Vagina (tissue), 2 donors: Measurements from ENCODE around the gene SULF2. TPM values are rescaled to one million over a fixed set of nuclear protein-coding genes. Genes with fewer than 3 reads are reported as not detected.

Experiments
- DNase-seq, 2 donors: peaks; one replicate each; pipeline ENCODE4 v3.0.0-alpha.2; 2017; ENCODE audit errors: extremely low spot score in 2 of 2
- H3K27ac ChIP-seq: fragments of 200-600 bp; sonication (generic); one replicate; pipeline ENCODE4 v1.5.1; 2019
- H3K27me3 ChIP-seq: fragments of 200-600 bp; sonication (generic); one replicate; pipeline ENCODE4 v1.5.1; 2019
- H3K36me3 ChIP-seq, 2 donors: fragments of 200-600 bp; sonication (generic); one replicate each; pipeline ENCODE4 v1.5.1; 2017 to 2019
- H3K4me1 ChIP-seq: fragments of 200-600 bp; sonication (generic); one replicate; pipeline ENCODE4 v1.5.1; 2019
- H3K4me3 ChIP-seq, 2 donors: fragments of 200-600 bp; sonication (generic); 1 replicate in 1 of 2; 2 replicates in 1 of 2; pipeline ENCODE4 v1.5.1; 2016 to 2019
- H3K9me3 ChIP-seq: fragments of 200-600 bp; sonication (generic); one replicate; pipeline ENCODE4 v1.5.1; 2019
- POLR2A ChIP-seq, 2 donors: fragments of 450-650 bp; IDR thresholded peaks; one replicate each; pipeline ENCODE4 v1.6.1; 2017; ENCODE audit warnings: antibody characterized with exemption in 2 of 2, mild to moderate bottlenecking in 2 of 2, moderate library complexity in 2 of 2
- POLR2AphosphoS5 ChIP-seq, 2 donors: sonication (generic); formaldehyde crosslinking; IDR thresholded peaks; one replicate each; pipeline ENCODE4 v1.9.0; 2017; ENCODE audit warnings: antibody characterized with exemption in 2 of 2, mild to moderate bottlenecking in 2 of 2, low read depth in 1 of 2; ENCODE audit not compliant: insufficient read depth in 1 of 2
- intact Hi-C: fragments of 100-400 bp; cut with DNase I; formaldehyde crosslinking; loops from one replicate; pipeline ENCODE4 v1.15.1; 2023
- total RNA-seq: library from RNA; depleted of rRNA; stranded (reverse); fragments of >200 nt; gene quantifications from one replicate; pipeline ENCODE4 v1.2.3, GENCODE V29; 2016
- TF ChIP-seq, protein P1 (sequence below), 3 experiments: fragments of 450-650 bp in 2 of 3; fragments of 200-600 bp in 1 of 3; sonication (generic) in 1 of 3; IDR thresholded peaks; one replicate each; pipeline ENCODE4 v1.5.1; 2017 to 2019; ENCODE audit warnings: antibody characterized with exemption in 3 of 3, mild to moderate bottlenecking in 2 of 3, moderate library complexity in 2 of 3

Gene SULF2
- total RNA-seq, 1 donor from 2014 or later: 157 TPM

GRCh38 chr20:47816487-47817451, 31.5 kb upstream of the SULF2 start:
- no peaks in the 10 kb centered on the region for H3K36me3 ChIP-seq
- no peak overlapping the region for H3K27ac ChIP-seq
- H3K9me3 ChIP-seq: no peaks in the 10 kb centered on the region
- TF ChIP-seq, protein P1, sequence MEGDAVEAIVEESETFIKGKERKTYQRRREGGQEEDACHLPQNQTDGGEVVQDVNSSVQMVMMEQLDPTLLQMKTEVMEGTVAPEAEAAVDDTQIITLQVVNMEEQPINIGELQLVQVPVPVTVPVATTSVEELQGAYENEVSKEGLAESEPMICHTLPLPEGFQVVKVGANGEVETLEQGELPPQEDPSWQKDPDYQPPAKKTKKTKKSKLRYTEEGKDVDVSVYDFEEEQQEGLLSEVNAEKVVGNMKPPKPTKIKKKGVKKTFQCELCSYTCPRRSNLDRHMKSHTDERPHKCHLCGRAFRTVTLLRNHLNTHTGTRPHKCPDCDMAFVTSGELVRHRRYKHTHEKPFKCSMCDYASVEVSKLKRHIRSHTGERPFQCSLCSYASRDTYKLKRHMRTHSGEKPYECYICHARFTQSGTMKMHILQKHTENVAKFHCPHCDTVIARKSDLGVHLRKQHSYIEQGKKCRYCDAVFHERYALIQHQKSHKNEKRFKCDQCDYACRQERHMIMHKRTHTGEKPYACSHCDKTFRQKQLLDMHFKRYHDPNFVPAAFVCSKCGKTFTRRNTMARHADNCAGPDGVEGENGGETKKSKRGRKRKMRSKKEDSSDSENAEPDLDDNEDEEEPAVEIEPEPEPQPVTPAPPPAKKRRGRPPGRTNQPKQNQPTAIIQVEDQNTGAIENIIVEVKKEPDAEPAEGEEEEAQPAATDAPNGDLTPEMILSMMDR (IDR thresholded peaks at IDR 0.05): no peak
- no peak for TF ChIP-seq POLR2A (IDR thresholded peaks at IDR 0.05)
- TF ChIP-seq POLR2AphosphoS5 (IDR thresholded peaks at IDR 0.05; ENCODE audit: insufficient read depth in 1 of 2, low read depth in 1 of 2): no peak
- no peak for DNase-seq
- H3K4me1 ChIP-seq: no peaks in the 10 kb centered on the region
- H3K4me3 ChIP-seq: no peak overlapping the region
- intact Hi-C loops: no loop called here
- no peaks in the 10 kb centered on the region for H3K27me3 ChIP-seq

- DNase-seq: no peak
Measured at GRCh38 chr20:47815866-47816265, 30.6 kb upstream of the SULF2 start.

DNA sequence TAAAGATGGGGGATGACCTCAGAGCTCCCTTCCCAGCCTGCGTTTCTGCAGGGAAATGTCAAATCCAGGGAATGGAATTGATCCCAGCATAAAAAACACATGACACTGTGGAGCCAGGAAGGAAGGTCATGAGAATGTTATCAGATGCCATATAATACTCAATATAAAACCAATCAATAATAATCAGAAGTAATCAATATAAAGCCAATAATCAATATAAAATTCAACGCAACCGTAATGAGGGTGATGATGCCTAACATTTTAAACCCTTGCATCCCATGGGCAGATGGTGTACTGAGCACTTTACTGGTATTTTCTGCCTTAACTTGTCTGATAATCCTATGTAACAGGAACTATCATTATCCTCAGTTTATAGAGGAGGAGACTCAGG, 30.1 kb upstream of the SULF2 start:
- H3K4me1 ChIP-seq: peaks cover under 1% of the 10 kb centered on the region
- DNase-seq: no peak
- intact Hi-C loops: no loop called here
- TF ChIP-seq POLR2AphosphoS5 (IDR thresholded peaks at IDR 0.05; ENCODE audit: insufficient read depth in 1 of 2, low read depth in 1 of 2) (no peak), POLR2A (IDR thresholded peaks at IDR 0.05) (no peak)
- TF ChIP-seq, protein P1 (IDR thresholded peaks at IDR 0.05): no peak
- H3K4me3 ChIP-seq: no peak overlapping the region
- no peak overlapping the region for H3K27ac ChIP-seq
- no peaks in the 10 kb centered on the region for H3K36me3 ChIP-seq
- no peaks in the 10 kb centered on the region for H3K9me3 ChIP-seq
- no peaks in the 10 kb centered on the region for H3K27me3 ChIP-seq

More at GRCh38 chr20:47815866-47816265, 30.6 kb upstream of the SULF2 start:
- Histone ChIP-seq H3K9me3 (no peaks in the 10 kb centered on the region), H3K4me1 (no peaks in the 10 kb centered on the region), H3K4me3 (no peak overlapping the region), H3K27ac (no peak overlapping the region), H3K27me3 (no peaks in the 10 kb centered on the region), H3K36me3 (no peaks in the 10 kb centered on the region)
- TF ChIP-seq POLR2A (IDR thresholded peaks at IDR 0.05) (no peak), POLR2AphosphoS5 (IDR thresholded peaks at IDR 0.05; ENCODE audit: insufficient read depth in 1 of 2, low read depth in 1 of 2) (no peak)
- TF ChIP-seq, protein P1 (IDR thresholded peaks at IDR 0.05): no peak
- intact Hi-C loops: no loop called here

GRCh38 chr20:47814632-47815415, 29.5 kb upstream of the SULF2 start:
- Histone ChIP-seq H3K27me3 (no peaks in the 10 kb centered on the region), H3K27ac (no peak overlapping the region)
- intact Hi-C loops: no loop called here

More at GRCh38 chr20:47814632-47815415, 29.5 kb upstream of the SULF2 start:
- H3K4me1 ChIP-seq: peaks cover 7% of the 10 kb centered on the region
- H3K9me3 ChIP-seq: no peaks in the 10 kb centered on the region
- no peak for DNase-seq
- TF ChIP-seq POLR2A (IDR thresholded peaks at IDR 0.05) (no peak), POLR2AphosphoS5 (IDR thresholded peaks at IDR 0.05; ENCODE audit: insufficient read depth in 1 of 2, low read depth in 1 of 2) (no peak)
- TF ChIP-seq, protein P1 (IDR thresholded peaks at IDR 0.05): no peak
- no peaks in the 10 kb centered on the region for H3K36me3 ChIP-seq
- no peak overlapping the region for H3K4me3 ChIP-seq
